ENCODE measurements around the gene NAV3. TPM values are rescaled to one million over a fixed set of nuclear protein-coding genes. Genes with fewer than 3 reads are reported as not detected.

NAV3 gene
- total and polyA plus RNA-seq, 2 donors (not counting 1 experiment from before 2014, with no cell fraction given): not detected

DNA sequence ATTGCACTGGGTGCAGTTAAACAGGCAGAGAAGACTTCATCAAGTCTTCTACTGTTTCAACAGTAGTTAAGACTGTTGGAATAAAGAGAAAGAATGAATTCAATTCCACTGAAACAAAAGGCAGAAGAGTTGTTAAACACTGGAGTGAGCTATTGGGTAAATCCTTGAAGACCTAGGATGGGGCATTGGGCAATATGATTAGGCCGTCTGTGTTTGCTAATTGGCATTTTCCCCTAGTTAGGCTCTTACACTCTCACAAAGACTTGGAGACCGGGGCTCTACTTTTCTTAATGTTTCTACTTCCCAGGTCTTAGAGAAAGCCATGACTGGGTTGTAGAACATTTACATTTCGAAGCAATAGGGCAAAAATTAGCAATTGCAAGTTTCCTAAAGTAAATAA, 402.1 kb downstream of the NAV3 start:
- Histone ChIP-seq H3K4me2 (replicated peaks; ENCODE audit: low read depth, low read length, poor library complexity, severe bottlenecking) (no peak overlapping the region), H3K9me3 (ENCODE audit: control extremely low read depth in 1 of 3, control insufficient read depth in 2 of 3, insufficient read depth in 1 of 3, low read length in 2 of 3) (no peaks in the 10 kb centered on the region), H3K79me2 (ENCODE audit: control insufficient read depth, insufficient read depth, low read length) (no peaks in the 10 kb centered on the region), H3K4me3 (ENCODE audit: control extremely low read depth in 1 of 5, extremely low read depth in 1 of 5, insufficient read depth in 1 of 5, low read depth in 2 of 5, low read length in 4 of 5) (no peak overlapping the region), H4K20me1 (ENCODE audit: control insufficient read depth, insufficient read depth, low read length, poor library complexity, severe bottlenecking) (no peaks in the 10 kb centered on the region), H3K27ac (ENCODE audit: low read length in 2 of 2) (no peak overlapping the region), H3K9ac (ENCODE audit: low read length) (no peak overlapping the region), H3K27me3 (replicated peaks in 1 of 4; ENCODE audit: control extremely low read depth in 1 of 4, control insufficient read depth in 3 of 4, insufficient read depth in 4 of 4, low read length in 3 of 4) (no peaks in the 10 kb centered on the region), H2AFZ (ENCODE audit: insufficient read depth, low read depth, low read length, poor library complexity, severe bottlenecking) (no peak overlapping the region), H3K4me1 (ENCODE audit: control insufficient read depth in 2 of 2, insufficient read depth in 2 of 2, low read length in 2 of 2) (no peaks in the 10 kb centered on the region), H3K36me3 (replicated peaks in 1 of 2; ENCODE audit: control extremely low read depth in 1 of 2, control insufficient read depth in 1 of 2, extremely low read depth in 1 of 2, insufficient read depth in 2 of 2, low read length in 1 of 2) (no peaks in the 10 kb centered on the region)
- ATAC-seq (ENCODE audit: low read depth) (no peak), DNase-seq (no peak)
- WGBS (ENCODE audit: insufficient coverage): no CpG with 5 or more reads among the region's 3 CpGs
- Mint-ChIP-seq H3K9me3 (ENCODE audit: insufficient read depth) (no peaks in the 10 kb centered on the region), H3K27me3 (no peaks in the 10 kb centered on the region), H3K4me1 (no peaks in the 10 kb centered on the region), H3K27ac (no peak overlapping the region), H3K4me3 (no peak overlapping the region)
- ChIA-PET CTCF (interaction anchor here (0.5 kb wide), 1 partner anchor 1109 kb away, joined by 3 read pairs; no protein-coding TSS in a partner anchor), POLR2A (no interaction called here)
- intact Hi-C loops (cut with micrococcal nuclease): no loop called here
- TF ChIP-seq, protein P1, sequence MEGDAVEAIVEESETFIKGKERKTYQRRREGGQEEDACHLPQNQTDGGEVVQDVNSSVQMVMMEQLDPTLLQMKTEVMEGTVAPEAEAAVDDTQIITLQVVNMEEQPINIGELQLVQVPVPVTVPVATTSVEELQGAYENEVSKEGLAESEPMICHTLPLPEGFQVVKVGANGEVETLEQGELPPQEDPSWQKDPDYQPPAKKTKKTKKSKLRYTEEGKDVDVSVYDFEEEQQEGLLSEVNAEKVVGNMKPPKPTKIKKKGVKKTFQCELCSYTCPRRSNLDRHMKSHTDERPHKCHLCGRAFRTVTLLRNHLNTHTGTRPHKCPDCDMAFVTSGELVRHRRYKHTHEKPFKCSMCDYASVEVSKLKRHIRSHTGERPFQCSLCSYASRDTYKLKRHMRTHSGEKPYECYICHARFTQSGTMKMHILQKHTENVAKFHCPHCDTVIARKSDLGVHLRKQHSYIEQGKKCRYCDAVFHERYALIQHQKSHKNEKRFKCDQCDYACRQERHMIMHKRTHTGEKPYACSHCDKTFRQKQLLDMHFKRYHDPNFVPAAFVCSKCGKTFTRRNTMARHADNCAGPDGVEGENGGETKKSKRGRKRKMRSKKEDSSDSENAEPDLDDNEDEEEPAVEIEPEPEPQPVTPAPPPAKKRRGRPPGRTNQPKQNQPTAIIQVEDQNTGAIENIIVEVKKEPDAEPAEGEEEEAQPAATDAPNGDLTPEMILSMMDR (IDR thresholded peaks at IDR 0.05): no peak
- no peak for TF ChIP-seq EZH2 (IDR thresholded peaks at IDR 0.05; ENCODE audit: borderline replicate concordance, insufficient read depth, low read depth, low read length, poor library complexity, severe bottlenecking)

DNA sequence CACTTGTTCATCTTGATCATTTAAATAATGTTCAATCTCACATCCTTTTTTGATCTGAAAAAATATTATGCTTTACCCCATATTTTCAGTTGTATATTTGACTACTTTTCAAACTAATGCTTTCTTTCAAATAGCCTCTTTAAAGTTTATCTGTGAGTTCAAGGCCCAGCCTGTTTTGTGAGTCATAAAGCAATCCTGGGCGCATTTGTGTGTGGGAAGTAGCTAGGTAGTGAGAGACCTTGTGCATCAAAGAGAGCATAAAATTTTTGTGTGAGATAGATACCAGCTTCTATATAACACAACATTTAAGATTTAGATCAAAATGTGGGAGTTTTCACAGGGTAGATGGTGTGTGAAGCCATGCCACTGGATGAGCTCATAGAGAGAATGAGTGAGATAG, 405.6 kb downstream of the NAV3 start:
- intact Hi-C loops (cut with micrococcal nuclease): no loop called here
- H3K4me1 ChIP-seq (ENCODE audit: control insufficient read depth in 2 of 2, insufficient read depth in 2 of 2, low read length in 2 of 2): no peaks in the 10 kb centered on the region
- no peaks in the 10 kb centered on the region for H3K79me2 ChIP-seq (ENCODE audit: control insufficient read depth, insufficient read depth, low read length)
- TF ChIP-seq, protein P1 (IDR thresholded peaks at IDR 0.05): no peak
- TF ChIP-seq EZH2 (IDR thresholded peaks at IDR 0.05; ENCODE audit: borderline replicate concordance, insufficient read depth, low read depth, low read length, poor library complexity, severe bottlenecking): no peak
- POLR2A ChIA-PET: no interaction called here
- DNase-seq (no peak), ATAC-seq (ENCODE audit: low read depth) (no peak)
- WGBS (ENCODE audit: insufficient coverage): no CpG with 5 or more reads among the region's 1 CpG
- H3K36me3 ChIP-seq (replicated peaks in 1 of 2; ENCODE audit: control extremely low read depth in 1 of 2, control insufficient read depth in 1 of 2, extremely low read depth in 1 of 2, insufficient read depth in 2 of 2, low read length in 1 of 2): no peaks in the 10 kb centered on the region
- no peaks in the 10 kb centered on the region for H3K4me1 Mint-ChIP-seq
- no peak overlapping the region for H3K27ac Mint-ChIP-seq
- H3K4me3 Mint-ChIP-seq: no peak overlapping the region
- no peaks in the 10 kb centered on the region for H3K9me3 Mint-ChIP-seq (ENCODE audit: insufficient read depth)
- H3K9me3 ChIP-seq (ENCODE audit: control extremely low read depth in 1 of 3, control insufficient read depth in 2 of 3, insufficient read depth in 1 of 3, low read length in 2 of 3): no peaks in the 10 kb centered on the region
- H3K27ac ChIP-seq (ENCODE audit: low read length in 2 of 2): no peak overlapping the region
- H2AFZ ChIP-seq (ENCODE audit: insufficient read depth, low read depth, low read length, poor library complexity, severe bottlenecking): no peak overlapping the region
- no peaks in the 10 kb centered on the region for H3K27me3 ChIP-seq (replicated peaks in 1 of 4; ENCODE audit: control extremely low read depth in 1 of 4, control insufficient read depth in 3 of 4, insufficient read depth in 4 of 4, low read length in 3 of 4)
- no peaks in the 10 kb centered on the region for H3K27me3 Mint-ChIP-seq
- H4K20me1 ChIP-seq (ENCODE audit: control insufficient read depth, insufficient read depth, low read length, poor library complexity, severe bottlenecking): no peaks in the 10 kb centered on the region
- H3K4me2 ChIP-seq (replicated peaks; ENCODE audit: low read depth, low read length, poor library complexity, severe bottlenecking): no peak overlapping the region
- no peak overlapping the region for H3K9ac ChIP-seq (ENCODE audit: low read length)
- H3K4me3 ChIP-seq (ENCODE audit: control extremely low read depth in 1 of 5, extremely low read depth in 1 of 5, insufficient read depth in 1 of 5, low read depth in 2 of 5, low read length in 4 of 5): no peak overlapping the region
- CTCF ChIA-PET: no interaction called here
